ENCODE results near the gene PPM1H.

- TF ChIP-seq CTCF (IDR thresholded peaks at IDR 0.05; ENCODE audit: borderline replicate concordance, extremely low read depth, low read length, poor library complexity, severe bottlenecking): no peak
- no peak for TF ChIP-seq EZH2 (IDR thresholded peaks at IDR 0.05; ENCODE audit: borderline replicate concordance, low read depth, low read length, severe bottlenecking)
Measured at GRCh38 chr12:62900686-62901272, 34.2 kb downstream of the PPM1H start.
